Measurements from ENCODE around the gene PLXNA1. TPM values are rescaled to one million over a fixed set of nuclear protein-coding genes. Genes with fewer than 3 reads are reported as not detected.

PLXNA1 gene
- total and polyA plus RNA-seq, 4 donors: 0.92 to 8.3 (median 4.4) TPM

GRCh38 chr3:126990024-126990700 is 7.2 kb downstream of the PLXNA1 start:
- Histone ChIP-seq H3K4me1 (ENCODE audit: control insufficient read depth in 4 of 4, insufficient read depth in 4 of 4, low read length in 3 of 4) (no peaks in the 10 kb centered on the region), H3K9ac (ENCODE audit: low read depth in 1 of 2, low read length in 2 of 2) (no peak overlapping the region), H3K36me3 (ENCODE audit: control insufficient read depth in 4 of 4, insufficient read depth in 3 of 4, low read depth in 1 of 4, low read length in 3 of 4) (peaks cover 0 to 14% (median under 1%) of the 10 kb centered on the region in 4 donors), H3K4me3 (ENCODE audit: low read depth in 1 of 3, low read length in 3 of 3) (no peak overlapping the region), H3K27ac (ENCODE audit: low read depth in 1 of 2, low read length in 2 of 2) (no peak overlapping the region), H3K27me3 (ENCODE audit: control insufficient read depth in 4 of 4, insufficient read depth in 4 of 4, low read length in 3 of 4) (no peaks in the 10 kb centered on the region), H3K9me3 (ENCODE audit: control insufficient read depth in 4 of 4, low read length in 3 of 4) (no peaks in the 10 kb centered on the region)
- no peak for TF ChIP-seq CTCF (IDR thresholded peaks at IDR 0.05; ENCODE audit: low read depth, low read length, missing input control)
- no peak for TF ChIP-seq YY1 (IDR thresholded peaks at IDR 0.05)
- no peak for TF ChIP-seq GABPA (IDR thresholded peaks at IDR 0.05 in 1 of 2, conservative IDR thresholded peaks at IDR 0.05 in 1 of 2)
- no peak for TF ChIP-seq SP1 (IDR thresholded peaks at IDR 0.05)
- no peak for TF ChIP-seq RAD21 (IDR thresholded peaks at IDR 0.05)
- TF ChIP-seq NR2F2 (IDR thresholded peaks at IDR 0.05): no peak
- no peak for TF ChIP-seq FOXA1 (IDR thresholded peaks at IDR 0.05)
- TF ChIP-seq MAX (IDR thresholded peaks at IDR 0.05): no peak
- TF ChIP-seq EGR1 (IDR thresholded peaks at IDR 0.05; ENCODE audit: low read depth in 2 of 2): no peak
- TF ChIP-seq ATF3 (IDR thresholded peaks at IDR 0.05): no peak
- TF ChIP-seq RXRA (IDR thresholded peaks at IDR 0.05): no peak
- TF ChIP-seq ZBTB33 (IDR thresholded peaks at IDR 0.05): no peak
- no peak for TF ChIP-seq TAF1 (conservative IDR thresholded peaks at IDR 0.05)
- no peak for DNase-seq (ENCODE audit: low spot score)
- WGBS: 93% methylated on average over 10 of the region's 10 CpGs

GRCh38 chr3:126990890-126991289 is 8.0 kb downstream of the PLXNA1 start:
- peaks cover 0 to 14% (median under 1%) of the 10 kb centered on the region in 4 donors for H3K36me3 ChIP-seq (ENCODE audit: control insufficient read depth in 4 of 4, insufficient read depth in 3 of 4, low read depth in 1 of 4, low read length in 3 of 4)
- H3K9me3 ChIP-seq (ENCODE audit: control insufficient read depth in 4 of 4, low read length in 3 of 4): no peaks in the 10 kb centered on the region
- no peak for DNase-seq (ENCODE audit: low spot score)
- 94% methylated on average over 5 of the region's 5 CpGs for WGBS
- no peaks in the 10 kb centered on the region for H3K27me3 ChIP-seq (ENCODE audit: control insufficient read depth in 4 of 4, insufficient read depth in 4 of 4, low read length in 3 of 4)
- no peak overlapping the region for H3K4me3 ChIP-seq (ENCODE audit: low read depth in 1 of 3, low read length in 3 of 3)
- H3K27ac ChIP-seq (ENCODE audit: low read depth in 1 of 2, low read length in 2 of 2): no peak overlapping the region
- no peak overlapping the region for H3K9ac ChIP-seq (ENCODE audit: low read depth in 1 of 2, low read length in 2 of 2)
- TF ChIP-seq NR2F2 (IDR thresholded peaks at IDR 0.05) (no peak), FOXA1 (IDR thresholded peaks at IDR 0.05) (no peak), HNF4G (IDR thresholded peaks at IDR 0.05) (no peak), REST (IDR thresholded peaks at IDR 0.05) (no peak), JUND (IDR thresholded peaks at IDR 0.05) (no peak), CTCF (IDR thresholded peaks at IDR 0.05; ENCODE audit: low read depth, low read length, missing input control) (no peak), RXRA (IDR thresholded peaks at IDR 0.05) (no peak), HNF4A (conservative IDR thresholded peaks at IDR 0.05) (no peak), ZBTB33 (IDR thresholded peaks at IDR 0.05) (no peak), RAD21 (IDR thresholded peaks at IDR 0.05) (no peak), YY1 (IDR thresholded peaks at IDR 0.05) (no peak), EGR1 (IDR thresholded peaks at IDR 0.05; ENCODE audit: low read depth in 2 of 2) (no peak), SP1 (IDR thresholded peaks at IDR 0.05) (no peak), ATF3 (IDR thresholded peaks at IDR 0.05) (no peak)
- no peaks in the 10 kb centered on the region for H3K4me1 ChIP-seq (ENCODE audit: control insufficient read depth in 4 of 4, insufficient read depth in 4 of 4, low read length in 3 of 4)
